ENCODE measurements around the gene FRMPD4. TPM values are rescaled to one million over a fixed set of nuclear protein-coding genes. Genes with fewer than 3 reads are reported as not detected.

FRMPD4 gene
- total and polyA plus RNA-seq, 2 donors (not counting 1 experiment from before 2014, with no cell fraction given), result 0.50 to 1.5 TPM

DNA sequence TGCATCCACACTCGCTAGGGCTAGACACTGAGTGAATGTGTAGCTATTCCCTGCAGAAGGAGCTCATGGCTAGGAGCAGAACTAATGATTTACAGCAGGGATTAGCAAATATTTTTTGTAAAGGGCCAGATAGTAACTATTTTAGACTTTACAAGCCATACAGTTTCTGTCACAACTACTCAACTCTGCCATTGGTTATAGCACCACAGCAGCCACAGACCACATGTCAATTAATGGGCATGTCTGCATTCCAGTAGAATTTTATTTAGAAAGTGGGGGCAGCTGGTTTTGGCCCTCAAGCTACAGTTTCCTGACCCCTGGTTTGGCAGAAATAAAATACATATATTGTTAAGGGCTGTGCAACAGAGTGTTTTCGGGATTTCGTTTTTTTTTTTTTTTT is 192.6 kb downstream of the FRMPD4 start:
- no peaks in the 10 kb centered on the region for H4K20me1 ChIP-seq (ENCODE audit: control insufficient read depth, extremely low read depth, insufficient read depth, low read length)
- no peaks in the 10 kb centered on the region for H3K4me1 ChIP-seq (ENCODE audit: control insufficient read depth, extremely low read depth, insufficient read depth, low read length)
- no peak overlapping the region for H3K9ac ChIP-seq (ENCODE audit: insufficient read depth, low read length)
- H3K9me3 ChIP-seq (ENCODE audit: control insufficient read depth, insufficient read depth, low read depth, low read length), result no peaks in the 10 kb centered on the region
- H3K27me3 ChIP-seq (ENCODE audit: control insufficient read depth, insufficient read depth, low read length), result no peaks in the 10 kb centered on the region
- no peak overlapping the region for H2AFZ ChIP-seq (ENCODE audit: low read length)
- DNase-seq (ENCODE audit: low read depth in 2 of 2), result no peak
- H3K4me2 ChIP-seq (ENCODE audit: extremely low read depth, insufficient read depth, low read length), result no peak overlapping the region
- no peaks in the 10 kb centered on the region for H3K79me2 ChIP-seq (ENCODE audit: control insufficient read depth, insufficient read depth, low read length)
- no peak overlapping the region for H3K4me3 ChIP-seq (replicated peaks in 1 of 4; ENCODE audit: control extremely low read depth in 1 of 4, insufficient read depth in 1 of 4, low read depth in 3 of 4, low read length in 4 of 4)
- no peak overlapping the region for H3K27ac ChIP-seq (ENCODE audit: insufficient read depth, low read length)
- TF ChIP-seq EZH2 (IDR thresholded peaks at IDR 0.05; ENCODE audit: low read length, missing control alignments) (no peak), CTCF (conservative IDR thresholded peaks at IDR 0.05 in 1 of 2, IDR thresholded peaks at IDR 0.05 in 1 of 2; ENCODE audit: low read depth in 1 of 2, low read length in 2 of 2) (no peak)
- no peaks in the 10 kb centered on the region for H3K36me3 ChIP-seq (ENCODE audit: control insufficient read depth, insufficient read depth, low read length)

DNA sequence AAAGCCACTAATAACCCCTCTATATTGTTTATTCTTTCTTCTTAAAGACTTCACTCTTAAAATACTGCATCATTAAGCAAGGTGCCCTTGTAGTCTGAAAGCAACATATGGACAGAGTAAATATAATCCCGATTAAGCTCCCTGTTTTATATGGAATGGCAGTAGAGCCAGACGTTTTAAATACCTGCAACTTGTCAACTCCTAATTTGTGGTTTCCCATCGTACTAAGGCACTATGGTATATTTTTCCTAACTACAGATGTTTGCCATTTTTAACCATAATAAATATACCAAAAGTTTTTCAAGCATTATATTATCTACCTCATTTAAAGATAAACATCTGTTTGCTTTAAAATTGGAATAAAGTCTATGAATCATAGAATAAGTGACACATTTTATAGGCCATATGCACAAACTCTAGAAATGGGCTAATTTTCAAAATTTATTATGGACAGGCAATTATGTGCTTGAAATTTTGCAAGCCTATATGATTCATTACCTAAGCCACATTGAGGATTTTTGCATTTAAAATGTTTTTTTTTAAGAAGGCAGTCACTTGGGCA is 194.6 kb downstream of the FRMPD4 start:
- H3K4me1 ChIP-seq (ENCODE audit: control insufficient read depth, extremely low read depth, insufficient read depth, low read length), result no peaks in the 10 kb centered on the region
- no peak overlapping the region for H3K4me2 ChIP-seq (ENCODE audit: extremely low read depth, insufficient read depth, low read length)
- H3K27ac ChIP-seq (ENCODE audit: insufficient read depth, low read length), result no peak overlapping the region
- H3K79me2 ChIP-seq (ENCODE audit: control insufficient read depth, insufficient read depth, low read length), result no peaks in the 10 kb centered on the region
- H3K36me3 ChIP-seq (ENCODE audit: control insufficient read depth, insufficient read depth, low read length), result no peaks in the 10 kb centered on the region
- DNase-seq (ENCODE audit: low read depth in 2 of 2), result no peak
- TF ChIP-seq EZH2 (IDR thresholded peaks at IDR 0.05; ENCODE audit: low read length, missing control alignments) (no peak), CTCF (conservative IDR thresholded peaks at IDR 0.05 in 1 of 2, IDR thresholded peaks at IDR 0.05 in 1 of 2; ENCODE audit: low read depth in 1 of 2, low read length in 2 of 2) (no peak)
- no peaks in the 10 kb centered on the region for H3K27me3 ChIP-seq (ENCODE audit: control insufficient read depth, insufficient read depth, low read length)
- no peak overlapping the region for H2AFZ ChIP-seq (ENCODE audit: low read length)
- no peaks in the 10 kb centered on the region for H4K20me1 ChIP-seq (ENCODE audit: control insufficient read depth, extremely low read depth, insufficient read depth, low read length)
- H3K9me3 ChIP-seq (ENCODE audit: control insufficient read depth, insufficient read depth, low read depth, low read length), result no peaks in the 10 kb centered on the region
- H3K9ac ChIP-seq (ENCODE audit: insufficient read depth, low read length), result no peak overlapping the region
- no peak overlapping the region for H3K4me3 ChIP-seq (replicated peaks in 1 of 4; ENCODE audit: control extremely low read depth in 1 of 4, insufficient read depth in 1 of 4, low read depth in 3 of 4, low read length in 4 of 4)

GRCh38 chrX:12339921-12340320 is 201.6 kb downstream of the FRMPD4 start:
- no peaks in the 10 kb centered on the region for H3K27me3 ChIP-seq (ENCODE audit: control insufficient read depth, insufficient read depth, low read length)
- H4K20me1 ChIP-seq (ENCODE audit: control insufficient read depth, extremely low read depth, insufficient read depth, low read length), result no peaks in the 10 kb centered on the region
- H2AFZ ChIP-seq (ENCODE audit: low read length), result no peak overlapping the region
- H3K4me1 ChIP-seq (ENCODE audit: control insufficient read depth, extremely low read depth, insufficient read depth, low read length), result no peaks in the 10 kb centered on the region
- no peaks in the 10 kb centered on the region for H3K9me3 ChIP-seq (ENCODE audit: control insufficient read depth, insufficient read depth, low read depth, low read length)
- no peak overlapping the region for H3K4me2 ChIP-seq (ENCODE audit: extremely low read depth, insufficient read depth, low read length)
- H3K4me3 ChIP-seq (replicated peaks in 1 of 4; ENCODE audit: control extremely low read depth in 1 of 4, insufficient read depth in 1 of 4, low read depth in 3 of 4, low read length in 4 of 4), result no peak overlapping the region
- TF ChIP-seq EZH2 (IDR thresholded peaks at IDR 0.05; ENCODE audit: low read length, missing control alignments) (no peak), CTCF (conservative IDR thresholded peaks at IDR 0.05 in 1 of 2, IDR thresholded peaks at IDR 0.05 in 1 of 2; ENCODE audit: low read depth in 1 of 2, low read length in 2 of 2) (no peak)
- H3K36me3 ChIP-seq (ENCODE audit: control insufficient read depth, insufficient read depth, low read length), result no peaks in the 10 kb centered on the region
- H3K27ac ChIP-seq (ENCODE audit: insufficient read depth, low read length), result no peak overlapping the region
- DNase-seq (ENCODE audit: low read depth in 2 of 2), result no peak
- H3K79me2 ChIP-seq (ENCODE audit: control insufficient read depth, insufficient read depth, low read length), result no peaks in the 10 kb centered on the region
- H3K9ac ChIP-seq (ENCODE audit: insufficient read depth, low read length), result no peak overlapping the region
